ENCODE data around the gene CARMIL3. TPM values are rescaled to one million over a fixed set of nuclear protein-coding genes. Genes with fewer than 3 reads are reported as not detected.

CARMIL3 gene
- total RNA-seq, 1 donor, result not detected

- TF ChIP-seq CTCF (IDR thresholded peaks at IDR 0.05; ENCODE audit: insufficient read depth, low read length), result no peak
- no peak overlapping the region for H3K4me3 ChIP-seq (ENCODE audit: low read depth, low read length)
- no peak for DNase-seq (ENCODE audit: low read depth)
Observed at GRCh38 chr14:24085215-24085614, 33.4 kb downstream of the CARMIL3 start.

- TF ChIP-seq CTCF (IDR thresholded peaks at IDR 0.05; ENCODE audit: insufficient read depth, low read length), result no peak
- no peak for DNase-seq (ENCODE audit: low read depth)
- no peak overlapping the region for H3K4me3 ChIP-seq (ENCODE audit: low read depth, low read length)
Observed at GRCh38 chr14:24086193-24086955, 34.6 kb downstream of the CARMIL3 start.

- no peak for TF ChIP-seq CTCF (IDR thresholded peaks at IDR 0.05; ENCODE audit: insufficient read depth, low read length)
- H3K4me3 ChIP-seq (ENCODE audit: low read depth, low read length), result no peak overlapping the region
- no peak for DNase-seq (ENCODE audit: low read depth)
Observed at GRCh38 chr14:24087004-24087403, 35.2 kb downstream of the CARMIL3 start.

GRCh38 chr14:24088095-24088494 is 36.3 kb downstream of the CARMIL3 start:
- no peak overlapping the region for H3K4me3 ChIP-seq (ENCODE audit: low read depth, low read length)
- TF ChIP-seq CTCF (IDR thresholded peaks at IDR 0.05; ENCODE audit: insufficient read depth, low read length), result no peak
- DNase-seq (ENCODE audit: low read depth), result no peak

- no peak overlapping the region for H3K4me3 ChIP-seq (ENCODE audit: low read depth, low read length)
- no peak for TF ChIP-seq CTCF (IDR thresholded peaks at IDR 0.05; ENCODE audit: insufficient read depth, low read length)
- DNase-seq (ENCODE audit: low read depth), result no peak
Observed at GRCh38 chr14:24089890-24090289, 38.1 kb downstream of the CARMIL3 start.

- H3K4me3 ChIP-seq (ENCODE audit: low read depth, low read length), result no peak overlapping the region
- no peak for TF ChIP-seq CTCF (IDR thresholded peaks at IDR 0.05; ENCODE audit: insufficient read depth, low read length)
- no peak for DNase-seq (ENCODE audit: low read depth)
Observed at GRCh38 chr14:24092110-24092504, 40.3 kb downstream of the CARMIL3 start.
